IPS DF 6.9 (cell line): ENCODE measurements around the gene APPL2.

Experiments
- DNase-seq: peaks from one replicate; pipeline ENCODE4 v3.0.0-alpha.2; 2013; ENCODE audit warnings: low read depth, low spot score
- H3K27ac ChIP-seq: one replicate; pipeline ENCODE4 v1.5.1; 2013; ENCODE audit warnings: low read length, control low read depth
- H3K27me3 ChIP-seq: 2 replicates; pipeline ENCODE4 v1.6.1; 2013; ENCODE audit warnings: mild to moderate bottlenecking, low read length; ENCODE audit not compliant: control insufficient read depth, insufficient read depth
- H3K36me3 ChIP-seq: 2 replicates; pipeline ENCODE4 v1.6.1; 2013; ENCODE audit warnings: low read length; ENCODE audit not compliant: control insufficient read depth, insufficient read depth
- H3K4me1 ChIP-seq: 2 replicates; pipeline ENCODE4 v1.6.1; 2013; ENCODE audit warnings: low read length; ENCODE audit not compliant: control insufficient read depth, insufficient read depth
- H3K4me3 ChIP-seq: 2 replicates; pipeline ENCODE4 v1.5.1; 2013; ENCODE audit warnings: mild to moderate bottlenecking, low read length
- H3K9me3 ChIP-seq: 2 replicates; pipeline ENCODE4 v1.6.1; 2013; ENCODE audit warnings: low read length, inconsistent platforms; ENCODE audit not compliant: control insufficient read depth, insufficient read depth
- WGBS: extraction: QIAGEN DNeasy Blood & Tissue Kit; methylation state at CpG from one replicate; pipeline ENCODE4 v1.1.7; 2013; ENCODE audit warnings: mixed read lengths, missing lambda C conversion rate; ENCODE audit not compliant: insufficient read length, insufficient coverage; 5-methylcytosine and 5-hydroxymethylcytosine counted together

The APPL2 gene

GRCh38 chr12:105214670-105215375 lies 21.2 kb downstream of the APPL2 start:
- no peak for DNase-seq
- no CpG with 5 or more reads among the region's 9 CpGs for WGBS

GRCh38 chr12:105214148-105214547 lies 21.8 kb downstream of the APPL2 start:
- Histone ChIP-seq H3K4me3 (no peak overlapping the region), H3K9me3 (no peaks in the 10 kb centered on the region), H3K27me3 (no peaks in the 10 kb centered on the region), H3K27ac (no peak overlapping the region), H3K36me3 (no peaks in the 10 kb centered on the region), H3K4me1 (no peaks in the 10 kb centered on the region)
- no CpG with 5 or more reads among the region's 6 CpGs for WGBS
- no peak for DNase-seq

More at GRCh38 chr12:105214670-105215375, 21.2 kb downstream of the APPL2 start:
- Histone ChIP-seq H3K27ac (no peak overlapping the region), H3K4me3 (no peak overlapping the region), H3K4me1 (no peaks in the 10 kb centered on the region), H3K9me3 (no peaks in the 10 kb centered on the region), H3K27me3 (no peaks in the 10 kb centered on the region), H3K36me3 (no peaks in the 10 kb centered on the region)

GRCh38 chr12:105212438-105212837 lies 23.5 kb downstream of the APPL2 start:
- no peaks in the 10 kb centered on the region for H3K27me3 ChIP-seq
- H3K4me3 ChIP-seq = no peak overlapping the region
- no peaks in the 10 kb centered on the region for H3K36me3 ChIP-seq
- no peak overlapping the region for H3K27ac ChIP-seq
- WGBS = no CpG with 5 or more reads among the region's 6 CpGs
- H3K9me3 ChIP-seq = no peaks in the 10 kb centered on the region
- DNase-seq = no peak
- no peaks in the 10 kb centered on the region for H3K4me1 ChIP-seq

- Histone ChIP-seq H3K36me3 (peaks cover 7% of the 10 kb centered on the region; the same call in 1 of the 2 replicates), H3K4me3 (no peak overlapping the region), H3K9me3 (no peaks in the 10 kb centered on the region), H3K27me3 (no peaks in the 10 kb centered on the region), H3K4me1 (no peaks in the 10 kb centered on the region), H3K27ac (no peak overlapping the region)
- DNase-seq = no peak
- WGBS = no CpG with 5 or more reads among the region's 3 CpGs
Observed at GRCh38 chr12:105209091-105209490, 26.9 kb downstream of the APPL2 start.

- WGBS = no CpG with 5 or more reads among the region's 16 CpGs
- no peaks in the 10 kb centered on the region for H3K9me3 ChIP-seq
Observed at GRCh38 chr12:105206686-105207374, 29.1 kb downstream of the APPL2 start.

GRCh38 chr12:105205322-105206048 lies 30.5 kb downstream of the APPL2 start:
- no peaks in the 10 kb centered on the region for H3K4me1 ChIP-seq
- H3K9me3 ChIP-seq = no peaks in the 10 kb centered on the region
- no peak overlapping the region for H3K4me3 ChIP-seq
- whole genome bisulfite sequencing = no CpG with 5 or more reads among the region's 10 CpGs
- DNase-seq = no peak
- H3K27me3 ChIP-seq = no peaks in the 10 kb centered on the region
- peaks cover 7% of the 10 kb centered on the region; the same call in 1 of the 2 replicates for H3K36me3 ChIP-seq
- H3K27ac ChIP-seq = no peak overlapping the region

More at GRCh38 chr12:105206686-105207374, 29.1 kb downstream of the APPL2 start:
- Histone ChIP-seq H3K27ac (no peak overlapping the region), H3K4me1 (no peaks in the 10 kb centered on the region), H3K27me3 (no peaks in the 10 kb centered on the region), H3K4me3 (no peak overlapping the region), H3K36me3 (peaks cover 7% of the 10 kb centered on the region; the same call in 1 of the 2 replicates)
- no peak for DNase-seq

GRCh38 chr12:105204916-105205315 lies 31.1 kb downstream of the APPL2 start:
- Histone ChIP-seq H3K27ac (no peak overlapping the region), H3K4me3 (no peak overlapping the region), H3K9me3 (no peaks in the 10 kb centered on the region), H3K36me3 (peaks cover 7% of the 10 kb centered on the region; the same call in 1 of the 2 replicates), H3K4me1 (no peaks in the 10 kb centered on the region), H3K27me3 (no peaks in the 10 kb centered on the region)
- WGBS = no CpG with 5 or more reads among the region's 6 CpGs
- no peak for DNase-seq

- no peaks in the 10 kb centered on the region for H3K9me3 ChIP-seq
- no peak for DNase-seq
- H3K27ac ChIP-seq = no peak overlapping the region
- H3K4me1 ChIP-seq = no peaks in the 10 kb centered on the region
- no peak overlapping the region for H3K4me3 ChIP-seq
- H3K36me3 ChIP-seq = peaks cover 7% of the 10 kb centered on the region; the same call in 1 of the 2 replicates
- no CpG with 5 or more reads among the region's 8 CpGs for WGBS
- no peaks in the 10 kb centered on the region for H3K27me3 ChIP-seq
Observed at GRCh38 chr12:105204127-105204526, 31.8 kb downstream of the APPL2 start.

GRCh38 chr12:105202202-105202601 lies 33.8 kb downstream of the APPL2 start:
- H3K27ac ChIP-seq = no peak overlapping the region
- H3K9me3 ChIP-seq = no peaks in the 10 kb centered on the region
- H3K4me3 ChIP-seq = no peak overlapping the region
- no CpG with 5 or more reads among the region's 6 CpGs for WGBS
- no peaks in the 10 kb centered on the region for H3K4me1 ChIP-seq
- no peaks in the 10 kb centered on the region; the same call in 1 of the 2 replicates for H3K27me3 ChIP-seq
- H3K36me3 ChIP-seq = peaks cover 10% of the 10 kb centered on the region; the same call in 1 of the 2 replicates
- no peak for DNase-seq

GRCh38 chr12:105201299-105201698 lies 34.7 kb downstream of the APPL2 start:
- DNase-seq = no peak
- H3K9me3 ChIP-seq = no peaks in the 10 kb centered on the region

More at GRCh38 chr12:105201299-105201698, 34.7 kb downstream of the APPL2 start:
- no CpG with 5 or more reads among the region's 7 CpGs for WGBS
- Histone ChIP-seq H3K27ac (no peak overlapping the region), H3K4me3 (no peak overlapping the region), H3K36me3 (peaks cover 8% of the 10 kb centered on the region; the same call in 1 of the 2 replicates), H3K4me1 (no peaks in the 10 kb centered on the region), H3K27me3 (no peaks in the 10 kb centered on the region; the same call in 1 of the 2 replicates)
